ENCODE results near the gene AP4S1.

GRCh38 chr14:31096255-31096654 lies 70.8 kb downstream of the AP4S1 start:
- no peak for TF ChIP-seq GATA2 (IDR thresholded peaks at IDR 0.05; ENCODE audit: low read depth, low read length)
- TF ChIP-seq GATA3 (IDR thresholded peaks at IDR 0.05; ENCODE audit: low read depth, low read length): no peak
